Kidney (tissue), 14 donors: ENCODE results near the gene HOXA13. TPM values are rescaled to one million over a fixed set of nuclear protein-coding genes. Genes with fewer than 3 reads are reported as not detected.

ENCODE experiments used
- DNase-seq, 5 donors: peaks; one replicate each; pipeline ENCODE4 v3.0.0-alpha.2; 2013 to 2020
- FAIRE-seq: peaks from 2 replicates; lab custom pipeline; 2012; peaks lifted over from hg19 to GRCh38; lab: Jason Lieb, UNC
- H3K27ac ChIP-seq, 2 donors: one replicate each; pipeline ENCODE4 v1.7.0; 2013; ENCODE audit warnings: low read depth in 2 of 2, low read length in 2 of 2, inconsistent platforms in 1 of 2
- H3K27me3 ChIP-seq: one replicate; pipeline ENCODE4 v1.7.1; 2013; ENCODE audit warnings: low read length, inconsistent platforms; ENCODE audit not compliant: control insufficient read depth, insufficient read depth
- H3K36me3 ChIP-seq, 3 donors: one replicate each; pipeline versions ENCODE4 v1.7.0 to v1.7.1; 2013; ENCODE audit warnings: low read length in 3 of 3, control low read depth in 1 of 3, inconsistent platforms in 1 of 3; ENCODE audit not compliant: insufficient read depth in 3 of 3, control insufficient read depth in 2 of 3
- H3K4me1 ChIP-seq, 3 donors: one replicate each; pipeline versions ENCODE4 v1.7.0 to v1.7.1; 2013; ENCODE audit warnings: low read length in 3 of 3, inconsistent platforms in 1 of 3, low read depth in 1 of 3; ENCODE audit not compliant: control insufficient read depth in 2 of 3, insufficient read depth in 2 of 3
- H3K4me3 ChIP-seq, 3 donors: one replicate each; pipeline versions ENCODE4 v1.7.0 to v1.8.1; 2013; ENCODE audit warnings: low read length in 3 of 3, control low read depth in 1 of 3, inconsistent platforms in 1 of 3
- H3K9ac ChIP-seq, 3 donors: one replicate each; pipeline versions ENCODE4 v1.7.0 to v1.7.1; 2013; ENCODE audit warnings: low read length in 3 of 3, control low read depth in 1 of 3, inconsistent platforms in 1 of 3
- H3K9me3 ChIP-seq, 3 donors: one replicate each; pipeline versions ENCODE4 v1.7.0 to v1.7.1; 2013; ENCODE audit warnings: low read length in 3 of 3, control low read depth in 1 of 3, inconsistent platforms in 1 of 3; ENCODE audit not compliant: control insufficient read depth in 2 of 3, insufficient read depth in 1 of 3
- intact Hi-C: fragments of 100-400 bp; cut with DNase I; formaldehyde crosslinking; loops from one replicate; pipeline ENCODE4 v1.11.1; 2022
- polyA plus RNA-seq: library from polyadenylated mRNA; stranded (reverse); fragments of 350-450 nt; fragmentation: Illumina TruSeq; extraction: RNeasy Lipid Tissue Mini Kit (QIAGEN cat#74804); gene quantifications from one replicate; pipeline ENCODE4 v1.2.3, GENCODE V29; 2014; ENCODE audit warnings: low read depth, low replicate concordance; ENCODE audit not compliant: insufficient read depth
- total RNA-seq: library from RNA; stranded (reverse); fragmentation: NEBNext Ultra II Directional; extraction: Animal tissue kit (Norgen Biotek cat#: 25700); gene quantifications from one replicate; pipeline ENCODE4 v1.2.1, GENCODE V29; 2021
- TF ChIP-seq, protein P1 (sequence below): IDR thresholded peaks from 3 replicates; pipeline ENCODE4 v1.5.1; 2012; ENCODE audit warnings: mild to moderate bottlenecking, moderate library complexity, borderline replicate concordance; ENCODE audit not compliant: insufficient read depth; ENCODE audit errors: extremely low read depth
- donor health status: control.
- donor health status: control.
- donor health status: control.
- donor health status: control.
- donor health status: control.
- donor health status: DM: yes; HTN: yes; CAD: no.
- donor health status: Normal renal cell carcinoma (clear cell type).

The HOXA13 gene
- total and polyA plus RNA-seq, 2 donors from 2014 or later: 0.17 to 0.44 TPM

DNA sequence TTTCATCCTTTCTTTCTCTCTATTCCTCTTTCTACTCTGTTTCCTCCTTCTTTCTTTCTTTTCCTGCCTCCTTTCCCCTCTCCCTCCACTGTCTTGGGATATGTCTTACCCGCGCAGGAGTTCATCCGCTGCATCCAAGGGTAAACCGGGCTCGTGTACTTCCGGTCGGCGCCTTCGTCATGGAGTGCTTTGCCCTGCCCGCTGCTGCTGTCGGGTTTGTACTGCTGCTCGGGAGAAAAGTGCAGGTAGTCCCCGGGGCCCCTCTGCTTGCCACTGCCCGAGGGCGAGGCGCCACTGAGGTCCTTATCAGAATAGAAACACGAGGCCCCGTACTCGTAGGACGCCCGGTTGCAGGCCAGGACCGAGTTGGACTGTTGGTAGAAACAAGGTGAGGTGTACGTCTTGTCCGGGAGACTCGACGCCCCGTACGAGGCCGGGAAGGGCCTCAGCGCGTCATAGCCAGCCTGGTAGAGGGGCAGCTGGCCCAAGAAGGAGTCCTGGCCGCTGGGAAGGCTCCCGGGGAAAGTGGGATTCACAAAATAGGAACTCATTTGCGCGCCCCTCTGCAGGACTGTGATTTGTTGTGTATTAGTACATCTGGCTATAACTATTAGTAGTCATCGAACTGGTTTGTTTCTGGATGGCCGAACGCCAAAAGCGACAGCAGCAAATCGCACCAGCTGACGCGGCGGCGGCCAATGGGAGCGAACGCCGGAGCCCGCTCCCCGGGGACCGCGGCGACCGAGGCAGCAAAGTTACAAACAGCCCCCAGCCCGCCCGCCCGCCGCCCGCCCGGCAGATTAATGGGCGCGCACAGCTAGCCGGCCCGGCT, 52.5 kb downstream of the HOXA13 start, which contains the start of gene HOXA6:
HOXA6 (minus strand) TSS at position 576 of the 832 bp plus-strand sequence; CDS start at position 551, 25 bp downstream.
- Histone ChIP-seq H3K27ac (peak within 1 kb of the TSS; percentile 97 to 98), H3K27me3 (no peaks in the 10 kb centered on the region), H3K36me3 (peaks cover 0 to 2% (median 0%) of the 10 kb centered on the region in 3 donors), H3K9me3 (no peaks in the 10 kb centered on the region), H3K9ac (peak within 1 kb of the TSS; percentile 83 to 85 (median 85)), H3K4me3 (peak within 1 kb of the TSS; percentile 56 to 87 (median 83)), H3K4me1 (peaks cover 0 to 16% (median 10%) of the 10 kb centered on the region in 3 donors)
- intact Hi-C loops: no loop called here
- TF ChIP-seq, protein P1, sequence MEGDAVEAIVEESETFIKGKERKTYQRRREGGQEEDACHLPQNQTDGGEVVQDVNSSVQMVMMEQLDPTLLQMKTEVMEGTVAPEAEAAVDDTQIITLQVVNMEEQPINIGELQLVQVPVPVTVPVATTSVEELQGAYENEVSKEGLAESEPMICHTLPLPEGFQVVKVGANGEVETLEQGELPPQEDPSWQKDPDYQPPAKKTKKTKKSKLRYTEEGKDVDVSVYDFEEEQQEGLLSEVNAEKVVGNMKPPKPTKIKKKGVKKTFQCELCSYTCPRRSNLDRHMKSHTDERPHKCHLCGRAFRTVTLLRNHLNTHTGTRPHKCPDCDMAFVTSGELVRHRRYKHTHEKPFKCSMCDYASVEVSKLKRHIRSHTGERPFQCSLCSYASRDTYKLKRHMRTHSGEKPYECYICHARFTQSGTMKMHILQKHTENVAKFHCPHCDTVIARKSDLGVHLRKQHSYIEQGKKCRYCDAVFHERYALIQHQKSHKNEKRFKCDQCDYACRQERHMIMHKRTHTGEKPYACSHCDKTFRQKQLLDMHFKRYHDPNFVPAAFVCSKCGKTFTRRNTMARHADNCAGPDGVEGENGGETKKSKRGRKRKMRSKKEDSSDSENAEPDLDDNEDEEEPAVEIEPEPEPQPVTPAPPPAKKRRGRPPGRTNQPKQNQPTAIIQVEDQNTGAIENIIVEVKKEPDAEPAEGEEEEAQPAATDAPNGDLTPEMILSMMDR: no peak
- peak in 4 of 5 donors; percentile 74 to 95 (median 83) for DNase-seq
- no peak for FAIRE-seq

DNA sequence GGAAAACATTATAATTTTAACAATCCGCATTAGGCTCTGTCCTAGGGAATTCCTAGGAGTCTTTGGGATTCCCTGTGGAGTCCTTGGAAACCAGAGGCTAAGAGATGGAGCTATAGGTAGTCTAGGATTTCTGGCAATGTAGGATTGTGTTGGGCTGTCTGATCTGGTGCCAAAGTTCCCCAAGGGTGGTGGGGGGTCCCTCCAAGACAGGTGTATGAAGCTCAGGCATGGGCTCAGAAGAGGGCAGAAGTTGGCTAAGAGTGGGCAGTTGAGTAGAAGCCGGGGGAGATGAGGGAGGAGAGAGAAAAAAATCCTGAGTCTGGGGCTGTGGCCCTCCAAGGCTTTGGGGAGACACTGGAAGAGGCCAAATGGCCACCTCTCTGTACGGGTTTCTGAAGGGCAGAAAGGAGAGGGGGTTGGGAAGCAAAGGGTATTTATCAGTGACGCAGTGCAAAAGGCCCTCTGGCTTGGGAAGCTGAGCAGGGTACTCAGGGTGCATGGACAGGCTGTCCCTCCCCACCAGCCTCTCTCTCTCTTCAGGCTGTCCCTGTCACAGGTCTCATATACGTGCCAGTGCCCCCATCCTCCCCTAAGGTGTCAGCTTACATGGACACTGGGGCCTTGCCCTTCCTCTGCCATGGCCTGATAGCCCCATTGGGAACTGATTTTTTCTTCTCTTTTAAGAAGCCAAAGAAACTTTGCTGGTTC, 53.2 kb downstream of the HOXA13 start:
- Histone ChIP-seq H3K27me3 (no peaks in the 10 kb centered on the region), H3K27ac (peak overlapping the region; percentile 97 to 98), H3K9ac (peak overlapping the region in 2 of 3 donors; percentile 51 to 73), H3K4me1 (peaks cover 0 to 16% (median 10%) of the 10 kb centered on the region in 3 donors), H3K4me3 (peak overlapping the region; percentile 49 to 83 (median 60)), H3K9me3 (no peaks in the 10 kb centered on the region), H3K36me3 (peaks cover under 1 to 4% (median 2%) of the 10 kb centered on the region in 3 donors)
- TF ChIP-seq, protein P1: no peak
- intact Hi-C loops: no loop called here
- FAIRE-seq (no peak), DNase-seq (peak in 4 of 5 donors; percentile 41 to 89 (median 85))

DNA sequence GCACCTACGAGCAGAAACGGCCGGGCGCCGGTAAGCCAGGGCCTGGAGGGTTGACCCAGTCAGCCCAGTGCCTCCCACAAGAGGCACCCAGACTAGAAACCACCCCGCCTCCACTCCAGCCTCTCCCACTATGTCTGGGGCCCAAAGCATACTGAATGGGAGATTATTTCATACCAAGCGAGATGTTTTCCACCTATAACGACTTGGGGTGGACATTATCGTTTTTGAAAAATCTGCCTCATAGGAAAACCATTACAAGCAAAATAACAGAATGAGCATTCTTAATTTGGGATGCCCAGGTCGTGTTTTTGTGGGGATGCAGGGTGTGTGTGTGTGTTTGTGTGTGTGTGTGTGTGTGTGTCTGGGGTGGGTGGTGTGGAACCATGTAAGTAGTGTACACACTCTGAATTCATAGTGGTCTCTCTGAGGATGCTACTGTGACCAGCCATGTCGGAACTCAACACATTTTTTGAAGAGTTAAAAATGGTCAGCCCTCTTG, 53.9 kb downstream of the HOXA13 start:
- intact Hi-C loops: no loop called here
- no peaks in the 10 kb centered on the region for H3K27me3 ChIP-seq
- no peak for FAIRE-seq
- H3K9ac ChIP-seq: peak overlapping the region in 2 of 3 donors; percentile 51 to 73
- peaks cover 0 to 17% (median 10%) of the 10 kb centered on the region in 3 donors for H3K4me1 ChIP-seq
- peak overlapping the region in 1 of 3 donors; percentile 83 for H3K4me3 ChIP-seq
- H3K9me3 ChIP-seq: no peaks in the 10 kb centered on the region
- H3K27ac ChIP-seq: peak overlapping the region; percentile 97 to 98
- TF ChIP-seq, protein P1: no peak
- peaks cover 2 to 9% (median 7%) of the 10 kb centered on the region in 3 donors for H3K36me3 ChIP-seq
- no peak for DNase-seq
